GM18951 (cell line): Measurements from ENCODE around the gene ZFP1.
"Not testable (repeated sequence)": the region's sequence is repeated elsewhere in the genome, so short reads cannot be mapped to it uniquely, and the experiment has no call there.

Source experiments
- POLR2A ChIP-seq: IDR thresholded peaks from 4 replicates; pipeline ENCODE4 v1.6.1; 2011; ENCODE audit warnings: mild to moderate bottlenecking; ENCODE audit not compliant: insufficient read length, insufficient read depth; ENCODE audit errors: extremely low read depth
- in situ Hi-C: fragments of 300-500 bp; cut with MboI; formaldehyde crosslinking; loops from one replicate; pipeline ENCODE4 v1.12.0; 2022; ENCODE audit warnings: low sequenced_read_pairs, mixed read lengths, inconsistent platforms; ENCODE audit not compliant: unreplicated experiment

The ZFP1 gene

DNA sequence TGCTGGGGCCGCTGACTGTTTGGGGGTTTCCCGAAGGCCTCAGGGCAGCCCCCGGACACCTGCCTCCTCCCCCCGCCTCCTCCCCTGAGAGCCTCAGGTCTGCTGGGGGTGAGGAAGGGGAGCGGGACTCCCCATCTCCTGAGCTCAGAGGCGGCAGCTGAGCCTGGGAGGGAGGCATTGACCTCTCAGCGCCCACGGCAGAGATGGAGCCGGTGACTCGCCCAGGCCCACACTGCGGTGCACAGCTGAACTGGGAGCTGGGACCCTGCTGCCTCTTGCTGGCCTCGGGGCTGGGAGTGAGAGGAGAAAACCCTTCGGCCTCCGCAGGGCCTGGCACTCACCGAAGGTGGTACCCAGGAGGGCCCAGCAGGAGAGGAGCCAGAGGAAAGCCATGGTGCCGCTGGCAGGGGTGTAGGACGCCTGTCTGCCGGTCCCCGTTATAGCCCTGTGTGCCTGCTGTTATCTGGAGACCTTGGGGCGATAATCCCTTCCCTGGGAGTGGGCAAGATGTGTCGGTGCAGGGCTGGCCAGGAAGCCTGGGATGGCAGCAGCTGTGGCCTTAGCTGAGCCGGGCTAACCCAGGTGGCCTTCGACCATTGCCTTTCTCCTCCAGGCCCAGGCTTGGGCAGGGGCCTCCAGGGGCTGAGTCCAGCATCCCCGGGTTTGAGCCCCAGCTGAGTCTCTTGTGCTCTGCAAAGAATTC is 58.6 kb downstream of the ZFP1 start, which contains the start of gene CTRB2:
Gene CTRB2, minus strand, starts transcription at position 413 of the 703 bp plus-strand sequence. Its CDS starts 20 bp downstream, at position 393.
- in situ Hi-C loops = loop anchor here (10.0 kb wide), 1 partner anchor 198 kb away; no protein-coding TSS in a partner anchor
- no peak for TF ChIP-seq POLR2A

DNA sequence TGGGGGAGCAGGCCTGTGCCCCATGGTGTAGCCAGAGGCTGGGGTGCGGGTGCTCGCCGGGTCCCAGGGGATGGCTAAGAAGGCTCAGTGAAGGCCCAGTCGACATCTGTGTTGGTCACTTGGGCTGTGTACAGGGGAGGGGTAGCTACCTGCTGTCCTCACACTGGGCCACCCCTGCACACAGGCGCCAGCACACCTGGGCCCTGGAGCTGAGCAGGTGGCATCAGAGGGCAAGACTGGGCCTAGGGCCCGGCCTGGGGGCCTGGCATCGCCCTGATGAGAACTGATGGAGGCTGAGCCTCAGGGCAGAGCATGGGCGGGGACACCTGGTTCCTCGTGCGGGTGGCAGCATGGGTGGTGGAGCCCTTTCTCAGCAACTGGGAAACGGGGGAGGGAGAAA is 59.5 kb downstream of the ZFP1 start:
- no peak for TF ChIP-seq POLR2A
- in situ Hi-C loops = loop anchor here (10.0 kb wide), 1 partner anchor 197 kb away; no protein-coding TSS in a partner anchor

DNA sequence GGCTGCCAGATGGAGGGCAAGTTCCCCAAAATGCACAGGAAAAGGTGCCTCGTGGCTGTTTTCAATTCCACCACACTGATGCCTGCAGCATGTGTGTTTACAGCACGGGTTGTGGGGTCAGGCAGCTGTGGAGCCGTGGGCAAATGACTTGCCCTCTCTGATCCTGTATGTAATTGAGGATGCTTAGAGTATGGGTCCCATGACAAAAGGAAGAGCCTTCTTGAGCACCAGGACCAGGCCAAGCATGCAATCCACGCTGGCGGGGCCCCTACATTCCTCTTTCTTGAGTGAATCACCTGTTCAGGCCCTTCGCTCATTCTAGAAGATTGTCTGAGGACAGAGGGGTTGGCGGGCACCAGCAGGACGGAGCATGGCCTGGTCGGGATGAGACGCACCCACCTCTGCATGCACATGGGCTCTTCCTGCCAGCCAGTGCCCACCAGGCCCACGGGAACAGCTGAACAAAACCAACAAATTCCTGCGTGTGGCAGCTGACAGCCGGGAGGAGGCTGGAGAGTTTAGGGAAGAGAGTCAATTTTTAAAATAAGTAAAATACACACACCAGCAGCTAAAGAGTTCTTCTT is 60.0 kb downstream of the ZFP1 start:
- in situ Hi-C loops = loop anchor here (10.0 kb wide), 1 partner anchor 196 kb away; no protein-coding TSS in a partner anchor
- TF ChIP-seq POLR2A = no peak

DNA sequence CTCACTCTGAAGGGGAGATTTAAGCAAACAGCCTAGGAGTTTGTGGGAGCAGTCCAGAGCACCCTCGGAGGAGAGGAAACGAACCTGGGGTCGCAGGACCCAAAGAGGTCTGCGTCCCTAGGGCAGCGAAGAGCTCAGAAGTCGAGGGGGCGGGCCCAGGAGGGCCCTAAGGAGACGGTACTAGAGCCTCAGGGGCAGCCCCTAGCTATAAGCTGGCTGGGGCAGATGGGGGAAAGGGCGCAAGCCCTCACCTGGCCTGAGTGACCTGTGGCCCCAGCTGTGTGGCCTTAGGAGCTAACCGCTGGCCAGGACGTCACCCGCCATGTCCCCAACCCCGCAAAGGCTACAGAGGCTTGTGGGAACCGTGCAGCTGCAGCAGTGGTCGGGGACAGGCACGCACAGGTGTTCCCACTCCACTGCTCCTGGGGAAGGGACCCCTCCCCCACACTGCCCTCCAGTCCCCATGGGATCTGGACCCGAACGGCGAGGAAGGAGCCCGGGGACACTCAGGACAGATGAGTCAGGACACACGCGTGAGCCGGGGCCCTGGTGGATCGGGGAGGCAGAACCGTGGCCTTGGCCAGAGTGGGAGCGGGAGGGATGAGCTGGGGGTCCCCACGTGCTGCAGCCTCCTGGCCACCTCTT is 60.7 kb downstream of the ZFP1 start:
- no peak for TF ChIP-seq POLR2A
- in situ Hi-C loops = loop anchor here (10.0 kb wide), 1 partner anchor 196 kb away; no protein-coding TSS in a partner anchor

DNA sequence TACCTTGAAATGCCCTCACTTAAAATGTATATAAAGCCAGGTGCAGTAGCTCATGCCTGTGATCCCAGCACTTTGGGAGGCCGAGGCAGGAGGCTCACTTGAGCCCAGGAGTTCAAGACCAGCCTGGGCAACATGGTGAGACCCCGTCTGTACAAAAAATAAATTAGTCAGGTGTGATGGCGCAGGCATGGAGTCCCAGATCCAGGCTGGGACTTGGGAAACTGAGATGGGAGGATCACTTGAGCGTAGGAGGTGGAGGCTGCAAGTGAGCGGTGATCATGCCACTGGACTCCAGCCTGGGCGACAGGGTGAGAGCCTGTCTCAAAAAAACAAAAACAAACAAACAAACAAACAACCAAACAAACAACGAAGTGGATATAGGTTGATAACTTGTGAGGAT is 61.2 kb downstream of the ZFP1 start:
- in situ Hi-C loops = loop anchor here (10.0 kb wide), 1 partner anchor 195 kb away; no protein-coding TSS in a partner anchor

DNA sequence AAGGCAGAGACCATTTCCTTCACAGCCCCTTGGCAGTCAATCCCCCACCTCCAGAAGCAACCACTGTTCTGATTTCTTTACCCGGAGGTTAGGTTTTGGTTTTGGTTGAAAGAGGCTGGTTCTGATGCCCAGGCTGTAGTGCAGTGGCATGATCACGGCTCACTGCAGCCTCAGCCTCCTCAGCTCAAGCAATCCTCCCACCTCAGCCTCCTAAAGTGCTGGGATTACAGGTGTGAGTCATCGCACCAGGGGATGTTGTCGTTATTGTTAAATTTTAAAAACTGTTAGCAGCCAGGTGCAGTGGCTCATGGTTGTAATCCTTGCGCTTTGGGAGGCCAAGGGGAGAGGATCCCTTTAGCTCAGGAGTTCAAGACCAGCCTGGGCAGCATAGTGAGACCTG is 61.6 kb downstream of the ZFP1 start:
- TF ChIP-seq POLR2A = no peak
- in situ Hi-C loops = loop anchor here (10.0 kb wide), 1 partner anchor 195 kb away; no protein-coding TSS in a partner anchor

DNA sequence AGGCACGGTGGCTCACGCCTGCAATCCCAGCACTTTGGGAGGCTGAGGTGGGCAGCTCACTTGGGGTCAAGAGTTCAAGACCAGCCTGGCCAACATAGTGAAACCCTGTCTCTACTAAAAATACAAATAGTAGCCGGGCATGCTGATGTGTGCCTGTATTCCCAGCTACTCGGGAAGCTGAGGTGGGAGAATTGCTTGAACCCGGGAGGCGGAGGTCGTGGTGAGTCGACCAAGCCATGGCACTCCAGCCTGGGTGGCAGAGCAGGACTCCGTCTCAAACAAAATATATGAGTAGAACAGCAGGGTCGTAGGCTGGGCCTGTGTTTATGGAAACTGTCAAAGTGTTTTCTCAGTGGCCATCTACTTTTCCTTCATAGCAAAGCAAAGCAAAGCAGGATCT is 63.0 kb downstream of the ZFP1 start:
- in situ Hi-C loops = not testable (repeated sequence)

DNA sequence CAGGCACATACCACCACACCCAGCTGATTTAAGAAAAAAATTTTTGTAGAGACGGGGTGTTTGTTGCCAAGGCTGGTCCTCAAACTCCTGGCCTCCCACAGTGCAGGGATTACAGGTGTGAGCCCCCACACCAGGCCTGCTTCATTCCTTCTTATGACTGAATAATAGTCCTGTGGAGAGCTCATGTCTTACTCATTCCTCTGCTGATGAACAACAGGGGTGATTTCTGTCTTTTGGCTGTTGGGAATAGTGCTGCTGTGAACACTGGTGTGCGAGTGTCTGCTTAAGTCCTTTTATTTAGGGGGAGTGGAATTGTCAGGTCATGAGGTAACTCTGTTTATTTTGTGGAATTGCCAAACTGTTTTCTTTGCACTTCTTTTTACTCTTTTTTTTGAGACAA is 67.8 kb downstream of the ZFP1 start:
- in situ Hi-C loops = no loop called here
- no peak for TF ChIP-seq POLR2A

DNA sequence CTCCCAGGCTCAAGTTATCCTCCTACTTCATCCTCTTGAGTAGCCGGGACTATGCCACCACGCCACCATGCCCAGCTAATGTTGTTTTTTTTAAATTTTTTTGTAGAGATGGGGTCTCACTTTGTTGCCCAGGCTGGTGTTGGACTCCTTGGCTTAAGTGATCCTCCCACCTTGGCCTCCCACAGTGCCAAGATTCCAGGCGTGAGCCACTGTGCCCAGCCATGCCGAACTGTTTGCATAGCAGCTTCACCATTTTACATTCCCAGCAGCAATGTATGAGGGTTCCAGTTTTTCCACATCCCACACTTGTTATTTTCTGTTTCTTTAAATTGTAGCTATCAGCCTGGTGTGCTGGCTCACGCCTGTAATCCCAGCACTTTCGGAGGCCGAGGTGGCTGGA is 68.3 kb downstream of the ZFP1 start:
- in situ Hi-C loops = no loop called here
- TF ChIP-seq POLR2A = no peak

DNA sequence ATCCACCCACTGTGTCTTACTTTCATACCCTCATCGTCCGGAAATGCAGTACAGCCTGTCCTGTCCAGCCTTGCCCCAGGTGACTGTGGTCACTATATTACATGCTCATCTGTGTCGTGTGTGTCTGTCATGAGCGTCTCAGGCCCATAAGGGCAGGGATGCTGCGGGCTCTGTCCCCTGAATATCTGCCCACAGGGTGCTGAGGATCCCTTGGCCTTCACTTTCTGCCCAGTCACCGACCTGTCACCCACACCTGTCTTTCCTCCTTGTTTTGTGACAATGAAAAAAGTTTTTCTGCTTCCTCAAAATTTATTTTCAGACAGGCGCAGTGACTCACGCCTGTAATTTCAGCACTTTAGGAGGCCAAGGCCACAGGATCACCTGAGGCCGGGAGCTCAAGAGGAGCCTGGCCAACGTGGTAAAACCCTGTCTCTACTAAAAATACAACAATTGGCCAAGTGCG is 69.1 kb downstream of the ZFP1 start:
- TF ChIP-seq POLR2A = no peak
- in situ Hi-C loops = no loop called here

DNA sequence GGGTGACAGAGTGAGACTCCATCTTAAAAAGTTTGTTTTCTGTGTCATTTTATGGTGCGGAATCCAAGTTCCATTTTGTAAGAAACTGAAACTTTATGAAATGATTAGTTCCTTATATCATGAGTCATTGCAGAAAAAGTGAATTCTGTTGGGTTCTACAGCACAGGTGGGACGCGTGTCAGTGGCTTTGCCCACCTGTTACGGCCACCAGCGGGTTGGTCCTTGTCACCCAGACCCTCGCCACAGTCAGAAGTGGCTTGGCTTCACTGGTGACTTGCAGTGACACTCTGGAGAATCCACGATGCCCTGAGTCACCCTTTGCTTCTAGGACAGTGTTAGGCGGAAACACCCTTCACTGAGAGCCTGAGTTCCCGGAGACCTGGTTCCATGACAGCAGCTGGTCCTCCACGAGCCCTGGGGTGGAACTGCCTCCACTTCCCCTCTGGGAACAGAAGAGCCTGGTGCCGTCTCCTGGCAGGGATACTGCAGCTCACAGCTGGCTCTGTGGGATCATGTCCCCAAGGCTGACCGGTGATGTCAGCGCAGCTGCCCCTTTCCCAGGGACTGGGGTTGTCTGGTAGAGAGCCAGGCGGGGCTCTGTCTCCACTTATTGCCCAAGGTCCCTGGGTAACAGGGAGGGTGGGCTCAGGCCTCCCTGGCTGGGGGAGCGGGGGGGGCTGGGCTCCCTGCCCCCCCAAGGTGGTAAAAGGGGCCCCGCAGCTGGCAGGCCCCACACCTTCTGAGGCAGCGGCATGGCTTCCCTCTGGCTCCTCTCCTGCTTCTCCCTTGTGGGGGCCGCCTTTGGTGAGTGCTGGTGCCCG is 70.1 kb downstream of the ZFP1 start, which contains the start of gene CTRB1:
Gene CTRB1, plus strand, starts transcription at position 733 of the 821 bp plus-strand sequence. Its CDS starts 20 bp downstream, at position 753.
- no peak for TF ChIP-seq POLR2A
- in situ Hi-C loops = no loop called here

DNA sequence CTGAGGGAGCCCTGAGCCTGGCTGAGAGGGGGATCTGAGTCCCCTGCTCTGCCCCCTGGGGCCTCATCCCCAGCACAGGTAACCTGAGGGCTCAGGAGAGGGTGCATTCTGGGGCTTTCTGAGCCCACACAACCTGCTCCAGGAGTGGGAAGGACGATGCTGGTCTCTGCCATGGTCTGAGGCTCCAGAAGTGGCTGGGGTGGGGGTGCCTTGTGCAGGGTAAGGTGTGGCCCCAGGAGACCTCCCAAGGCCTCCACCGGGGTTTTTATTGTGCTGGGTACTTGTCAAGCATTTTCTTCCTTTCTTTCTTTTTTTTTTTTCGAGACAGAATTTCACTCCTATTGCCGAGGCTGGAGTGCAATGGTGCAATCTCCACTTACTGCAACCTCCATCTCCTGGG is 70.8 kb downstream of the ZFP1 start:
- in situ Hi-C loops = no loop called here
- no peak for TF ChIP-seq POLR2A

DNA sequence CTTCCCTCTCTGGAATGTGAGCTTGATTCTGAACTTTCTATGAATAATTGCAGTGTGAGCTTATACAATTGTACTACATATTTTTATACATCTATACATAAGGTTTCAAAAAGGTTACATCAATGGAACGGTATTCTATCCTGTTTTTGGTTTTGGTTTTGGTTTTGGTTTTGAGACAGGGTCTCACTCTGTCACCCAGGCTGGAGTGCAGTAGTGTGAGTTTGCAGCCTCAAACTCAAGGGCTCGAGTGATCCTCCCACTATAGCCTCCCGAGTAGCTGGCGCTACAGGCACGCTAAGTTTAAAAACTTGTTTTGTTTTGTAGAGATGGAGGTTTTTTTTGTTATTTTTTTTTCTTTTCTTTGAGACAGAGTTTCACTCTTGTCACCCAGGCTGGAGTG is 71.5 kb downstream of the ZFP1 start:
- TF ChIP-seq POLR2A = no peak
- in situ Hi-C loops = no loop called here
